Kidney epithelial cell (primary cell): ENCODE data around the gene TCFL5. TPM values are rescaled to one million over a fixed set of nuclear protein-coding genes. Genes with fewer than 3 reads are reported as not detected.

Experiments used
- DNase-seq: peaks from one replicate; pipeline ENCODE4 v3.0.0-alpha.2; 2010; ENCODE audit warnings: low read depth
- H3K27me3 ChIP-seq: 2 replicates; pipeline ENCODE4 v1.6.0; 2011; ENCODE audit warnings: low read length; ENCODE audit not compliant: control insufficient read depth, insufficient read depth
- H3K36me3 ChIP-seq: 2 replicates; pipeline ENCODE4 v1.5.1; 2011; ENCODE audit warnings: low read length; ENCODE audit not compliant: control insufficient read depth, insufficient read depth
- H3K4me3 ChIP-seq: 2 replicates; pipeline ENCODE4 v1.5.1; 2011; ENCODE audit warnings: low read depth, mild to moderate bottlenecking, control low read depth, low read length
- CTCF ChIP-seq: IDR thresholded peaks from 2 replicates; pipeline ENCODE4 v1.5.1; 2011; ENCODE audit warnings: mild to moderate bottlenecking, moderate library complexity, low read length, control low read depth, inconsistent platforms; ENCODE audit not compliant: insufficient read depth, poor library complexity, severe bottlenecking
- total RNA-seq: library from RNA; depleted of rRNA; stranded (reverse); fragments of >200 nt; gene quantifications from 2 replicates; pipeline ENCODE4 v1.2.3, GENCODE V29; 2015

TCFL5 gene
- total RNA-seq, 1 donor from 2014 or later: 5.4 TPM

- no peak for TF ChIP-seq CTCF
- H3K36me3 ChIP-seq: peaks cover 2% of the 10 kb centered on the region
- no peak overlapping the region for H3K4me3 ChIP-seq
- H3K27me3 ChIP-seq: no peaks in the 10 kb centered on the region
- no peak for DNase-seq
These were observed 62.2 kb downstream of the TCFL5 start for GRCh38 chr20:62799459-62799858.

- H3K36me3 ChIP-seq: peaks cover 2% of the 10 kb centered on the region
- H3K27me3 ChIP-seq: no peaks in the 10 kb centered on the region
- no peak overlapping the region for H3K4me3 ChIP-seq
- no peak for TF ChIP-seq CTCF
- no peak for DNase-seq
These were observed 62.6 kb downstream of the TCFL5 start for GRCh38 chr20:62799036-62799435.

DNA sequence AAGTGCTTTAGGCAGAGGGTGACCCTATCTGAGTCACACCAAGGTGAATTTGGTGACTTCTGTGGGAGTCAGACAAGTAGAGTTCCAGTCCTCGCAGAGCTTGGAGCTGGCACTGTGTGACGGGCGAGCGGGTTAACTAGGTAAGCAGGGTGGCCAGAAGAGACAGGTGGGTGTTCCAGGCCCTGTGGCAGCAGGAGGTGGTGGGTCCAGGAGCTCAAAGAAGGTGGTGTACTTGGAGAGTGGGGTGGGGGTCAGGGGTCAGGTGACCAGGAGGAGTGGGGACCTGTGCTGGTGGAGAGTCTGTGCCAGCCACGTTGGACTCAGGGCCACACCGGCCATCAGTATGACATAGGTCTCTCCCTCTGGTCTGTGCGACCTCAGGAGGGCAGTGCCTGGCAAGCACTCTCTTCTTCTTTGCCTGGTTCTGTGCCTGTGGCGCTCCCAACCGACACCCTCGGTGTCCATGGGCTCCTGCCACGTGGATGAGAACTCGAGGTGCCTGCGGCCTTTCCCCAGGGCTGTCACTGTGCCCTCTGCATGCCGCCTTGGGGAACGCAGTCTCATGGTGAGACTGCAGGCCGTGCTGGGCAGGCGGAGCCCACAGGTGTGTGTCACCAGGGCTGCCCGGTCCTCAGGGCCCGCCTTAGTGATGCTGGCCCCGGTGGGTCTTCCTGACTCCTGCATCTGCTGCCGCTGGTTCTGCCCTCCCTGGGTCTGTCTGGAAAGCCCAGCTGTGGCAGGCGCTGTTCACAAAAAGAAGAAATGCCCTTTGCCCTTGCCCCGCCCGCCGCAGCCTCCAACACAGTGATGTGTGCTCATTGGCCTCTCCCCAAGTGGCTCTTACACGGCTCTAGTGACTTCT is 63.7 kb downstream of the TCFL5 start:
- no peak for TF ChIP-seq CTCF
- no peak for DNase-seq
- peaks cover 2% of the 10 kb centered on the region for H3K36me3 ChIP-seq
- H3K4me3 ChIP-seq: no peak overlapping the region
- H3K27me3 ChIP-seq: no peaks in the 10 kb centered on the region

- no peak for TF ChIP-seq CTCF
- H3K4me3 ChIP-seq: peak overlapping the region; percentile 73
- no peak for DNase-seq
These were observed 64.7 kb downstream of the TCFL5 start for GRCh38 chr20:62796699-62797491.

DNA sequence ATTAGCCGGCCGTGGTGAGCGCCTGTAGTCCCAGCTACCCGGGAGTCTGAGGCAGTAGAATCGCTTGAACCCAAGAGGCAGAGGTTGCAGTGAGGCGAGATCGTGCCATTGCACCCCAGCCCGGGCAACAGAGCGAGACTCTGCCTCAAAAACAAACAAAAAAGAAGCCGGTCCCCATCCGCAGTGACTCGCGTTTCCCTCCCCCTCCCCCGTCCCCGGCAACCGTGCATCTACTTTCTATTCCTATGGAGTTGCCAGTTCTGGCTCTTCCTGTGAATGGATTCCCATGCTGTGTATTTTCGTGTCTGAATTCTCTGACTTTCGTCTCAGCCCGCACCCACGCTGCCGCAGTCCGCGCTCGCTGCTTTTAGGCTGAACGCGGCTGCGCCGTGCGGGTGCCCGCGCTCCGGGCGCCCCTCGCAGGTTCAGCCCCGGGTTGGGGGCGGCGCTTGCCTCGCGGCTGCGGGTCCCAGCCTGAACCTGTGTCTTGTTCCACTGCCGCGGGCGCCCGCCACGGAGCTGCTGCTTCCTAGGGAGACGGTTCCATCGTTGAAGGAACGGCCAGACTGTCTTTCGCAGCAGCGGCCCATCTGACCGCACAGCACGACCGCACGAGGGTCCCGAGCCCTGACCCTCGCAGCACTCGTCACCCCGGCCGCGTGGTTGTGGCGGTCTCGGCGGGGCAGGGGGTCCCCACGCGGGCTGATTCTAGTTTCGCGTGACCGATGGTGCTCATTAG is 66.4 kb downstream of the TCFL5 start:
- Histone ChIP-seq H3K27me3 (no peaks in the 10 kb centered on the region), H3K4me3 (peak overlapping the region; percentile 51), H3K36me3 (peaks cover 2% of the 10 kb centered on the region)
- no peak for TF ChIP-seq CTCF
- no peak for DNase-seq

More at GRCh38 chr20:62796699-62797491, 64.7 kb downstream of the TCFL5 start:
- Histone ChIP-seq H3K27me3 (no peaks in the 10 kb centered on the region), H3K36me3 (peaks cover 2% of the 10 kb centered on the region)
